ENCODE measurements around the gene CASZ1. TPM values are rescaled to one million over a fixed set of nuclear protein-coding genes. Genes with fewer than 3 reads are reported as not detected.
A peak's percentile ranks its signal among the peaks of the same experiment; 100 is the strongest.

The CASZ1 gene
- total and polyA plus RNA-seq, 9 of the 15 experiments (the other 6 are each of a cell fraction or from before 2014, with no cell fraction given): 0.01 to 4.0 (median 0.76) TPM; not detected in 1

DNA sequence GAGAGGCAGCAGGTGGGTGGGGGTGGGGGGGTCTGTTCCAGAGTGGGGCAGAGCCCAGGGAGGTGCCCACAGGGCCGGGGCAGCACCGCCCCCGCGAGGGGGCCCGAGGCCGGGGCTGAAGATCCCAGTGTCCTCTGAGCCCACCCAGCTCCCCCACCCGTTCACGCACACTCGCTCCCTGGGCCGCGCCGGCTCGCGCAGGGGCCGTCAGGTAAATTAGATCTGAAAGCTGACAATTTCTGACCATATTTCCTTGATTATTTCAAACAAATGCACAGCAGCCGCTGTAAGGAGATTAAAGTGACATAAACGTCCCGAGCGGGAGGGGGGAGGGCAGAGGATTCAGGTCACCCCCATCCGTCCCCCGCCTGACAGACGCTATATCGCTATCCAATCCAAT is 118.0 kb downstream of the CASZ1 start:
- in situ Hi-C loops (cut with MboI): no loop called here
- no peaks in the 10 kb centered on the region for H3K9me1 ChIP-seq (ENCODE audit: control insufficient read depth, insufficient read depth, low read length)

DNA sequence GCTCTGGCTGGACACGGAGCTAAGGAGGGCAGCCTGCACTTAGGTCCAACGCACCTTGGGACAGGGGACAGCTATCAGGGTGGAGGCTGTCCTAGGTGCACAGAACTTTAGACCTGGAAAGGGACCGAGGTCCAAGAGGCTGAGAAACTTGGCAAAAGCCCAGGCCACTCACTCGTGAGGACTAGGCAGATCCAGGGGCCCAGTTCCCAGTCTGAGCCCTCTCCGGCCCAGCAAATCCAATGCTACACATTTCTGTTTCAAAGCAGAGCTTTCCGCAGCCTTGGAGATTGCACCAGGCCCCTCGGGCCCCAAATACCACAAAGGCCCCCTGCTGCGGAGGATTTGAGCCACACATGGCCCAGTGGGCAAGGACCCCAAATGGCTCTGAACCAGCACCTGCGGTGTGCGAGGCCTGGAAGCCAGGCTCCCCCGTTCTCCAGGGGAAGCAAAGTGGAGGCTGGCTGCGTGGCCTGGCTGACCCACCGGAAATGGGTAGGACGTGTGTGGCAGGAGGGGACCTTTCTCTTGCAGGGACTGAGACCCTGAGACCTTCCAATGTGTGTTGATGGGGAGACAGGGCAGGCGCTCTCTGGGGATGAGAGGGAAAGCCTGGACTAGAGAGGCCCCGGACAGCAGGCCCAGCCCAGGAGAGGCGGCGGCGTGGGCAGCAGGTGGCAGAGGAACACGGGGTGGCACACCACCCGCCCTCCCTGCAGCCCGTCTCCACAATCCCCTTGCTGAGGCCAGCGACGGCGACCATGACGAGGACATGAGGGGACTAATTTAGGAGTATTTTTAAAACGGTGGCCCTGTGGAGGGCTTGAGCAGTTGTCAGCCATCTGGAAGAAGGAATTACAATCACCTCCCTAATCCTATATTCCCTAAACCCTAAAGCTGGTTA is 118.7 kb downstream of the CASZ1 start:
- 23% methylated on average over 27 of the region's 27 CpGs for WGBS (ENCODE audit: insufficient coverage, low coverage, missing lambda C conversion rate)
- Histone ChIP-seq H3K36me3 (ENCODE audit: control insufficient read depth, insufficient read depth, low read length) (no peaks in the 10 kb centered on the region), H4K20me1 (replicated peaks; ENCODE audit: control insufficient read depth, insufficient read depth, low read length) (peaks cover 33% of the 10 kb centered on the region), H3K27ac (ENCODE audit: extremely low read depth, low read depth, low read length) (no peak overlapping the region), H3K9me3 (replicated peaks; ENCODE audit: control insufficient read depth, insufficient read depth, low read depth, low read length) (no peaks in the 10 kb centered on the region), H3K4me3 (no peak overlapping the region), H3K9ac (ENCODE audit: insufficient read depth in 1 of 2, low read depth in 2 of 2, low read length in 2 of 2) (peak overlapping the region in 1 of 2 experiments; percentile 50; a peak in 2 of 4 replicates), H3K79me2 (ENCODE audit: control insufficient read depth, insufficient read depth, low read length) (no peaks in the 10 kb centered on the region), H3K4me2 (ENCODE audit: insufficient read depth, low read length) (no peak overlapping the region), H3K27me3 (ENCODE audit: control insufficient read depth in 2 of 2, insufficient read depth in 2 of 2, low read length in 2 of 2) (peaks cover 31 to 82% of the 10 kb centered on the region in 2 experiments), H3K4me1 (replicated peaks in 1 of 2; ENCODE audit: control insufficient read depth in 2 of 2, insufficient read depth in 2 of 2, low read length in 2 of 2) (peaks cover 0 to 57% of the 10 kb centered on the region in 2 experiments; a peak in 2 of 5 replicates), H3K9me1 (ENCODE audit: control insufficient read depth, insufficient read depth, low read length) (no peaks in the 10 kb centered on the region), H2AFZ (ENCODE audit: low read depth, low read length) (no peak overlapping the region)
- intact Hi-C loops (cut with micrococcal nuclease): no loop called here
- ChIA-PET POLR2A (interaction anchor here (0.5 to 1.4 kb wide), 5 partner anchors 8 to 166 kb away, joined by 3 to 5 read pairs (median 3); no protein-coding TSS in a partner anchor), CTCF (ENCODE audit: low intra/inter-chr PET ratio) (no interaction called here)
- BruUV-seq (replicated peaks): no TSS peak
- ATAC-seq (no peak), FAIRE-seq (no peak), DNase-seq (ENCODE audit: extremely low read depth in 1 of 4, low spot score in 3 of 4) (no peak)
- in situ Hi-C loops (cut with MboI): no loop called here
- TF ChIP-seq ZBTB7A (IDR thresholded peaks at IDR 0.05; ENCODE audit: borderline replicate concordance, control insufficient read depth, low read depth, low read length) (peak; percentile 15; the same call in 1 of the 2 replicates), BCOR (IDR thresholded peaks at IDR 0.05) (no peak), SLC30A9 (CRISPR knock-in tag; IDR thresholded peaks at IDR 0.05) (no peak), NFIC (IDR thresholded peaks at IDR 0.05) (peak; percentile 38; the same call in 1 of the 2 replicates)
- TF ChIP-seq, protein P1, sequence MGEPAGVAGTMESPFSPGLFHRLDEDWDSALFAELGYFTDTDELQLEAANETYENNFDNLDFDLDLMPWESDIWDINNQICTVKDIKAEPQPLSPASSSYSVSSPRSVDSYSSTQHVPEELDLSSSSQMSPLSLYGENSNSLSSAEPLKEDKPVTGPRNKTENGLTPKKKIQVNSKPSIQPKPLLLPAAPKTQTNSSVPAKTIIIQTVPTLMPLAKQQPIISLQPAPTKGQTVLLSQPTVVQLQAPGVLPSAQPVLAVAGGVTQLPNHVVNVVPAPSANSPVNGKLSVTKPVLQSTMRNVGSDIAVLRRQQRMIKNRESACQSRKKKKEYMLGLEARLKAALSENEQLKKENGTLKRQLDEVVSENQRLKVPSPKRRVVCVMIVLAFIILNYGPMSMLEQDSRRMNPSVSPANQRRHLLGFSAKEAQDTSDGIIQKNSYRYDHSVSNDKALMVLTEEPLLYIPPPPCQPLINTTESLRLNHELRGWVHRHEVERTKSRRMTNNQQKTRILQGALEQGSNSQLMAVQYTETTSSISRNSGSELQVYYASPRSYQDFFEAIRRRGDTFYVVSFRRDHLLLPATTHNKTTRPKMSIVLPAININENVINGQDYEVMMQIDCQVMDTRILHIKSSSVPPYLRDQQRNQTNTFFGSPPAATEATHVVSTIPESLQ (CRISPR knock-in tag; IDR thresholded peaks at IDR 0.05): no peak

More for the DNA sequence above, 118.0 kb downstream of the CASZ1 start:
- no peak overlapping the region for H3K9ac ChIP-seq (ENCODE audit: insufficient read depth in 1 of 2, low read depth in 2 of 2, low read length in 2 of 2)
- no peak overlapping the region for H3K27ac ChIP-seq (ENCODE audit: extremely low read depth, low read depth, low read length)
- intact Hi-C loops (cut with micrococcal nuclease): no loop called here
- no peaks in the 10 kb centered on the region for H3K36me3 ChIP-seq (ENCODE audit: control insufficient read depth, insufficient read depth, low read length)
- no peaks in the 10 kb centered on the region for H3K79me2 ChIP-seq (ENCODE audit: control insufficient read depth, insufficient read depth, low read length)
- ChIA-PET CTCF (ENCODE audit: low intra/inter-chr PET ratio) (no interaction called here), POLR2A (interaction anchor here (0.5 to 1.2 kb wide), 5 partner anchors 9 to 167 kb away, joined by 3 to 5 read pairs (median 5); no protein-coding TSS in a partner anchor)
- no peaks in the 10 kb centered on the region for H3K9me3 ChIP-seq (replicated peaks; ENCODE audit: control insufficient read depth, insufficient read depth, low read depth, low read length)
- H3K4me1 ChIP-seq (replicated peaks in 1 of 2; ENCODE audit: control insufficient read depth in 2 of 2, insufficient read depth in 2 of 2, low read length in 2 of 2): peaks cover under 1 to 58% of the 10 kb centered on the region in 2 experiments; a peak in 2 of 5 replicates
- peaks cover 32 to 82% of the 10 kb centered on the region in 2 experiments for H3K27me3 ChIP-seq (ENCODE audit: control insufficient read depth in 2 of 2, insufficient read depth in 2 of 2, low read length in 2 of 2)
- H2AFZ ChIP-seq (ENCODE audit: low read depth, low read length): no peak overlapping the region
- no TSS peak for BruUV-seq (replicated peaks)
- DNase-seq (ENCODE audit: extremely low read depth in 1 of 4, low spot score in 3 of 4) (no peak), ATAC-seq (no peak), FAIRE-seq (no peak)
- no peak for TF ChIP-seq PTRF (tag; IDR thresholded peaks at IDR 0.05)
- H3K4me3 ChIP-seq: no peak overlapping the region
- 41% methylated on average over 16 of the region's 23 CpGs for WGBS (ENCODE audit: insufficient coverage, low coverage, missing lambda C conversion rate)
- H3K4me2 ChIP-seq (ENCODE audit: insufficient read depth, low read length): no peak overlapping the region
- peaks cover 36% of the 10 kb centered on the region for H4K20me1 ChIP-seq (replicated peaks; ENCODE audit: control insufficient read depth, insufficient read depth, low read length)
